Panc1 (cell line): ENCODE data around the gene EPHB6. TPM values are rescaled to one million over a fixed set of nuclear protein-coding genes. Genes with fewer than 3 reads are reported as not detected.

Experiments used
- ATAC-seq: fragments of 200-7000 bp; cut with Tn5 transposase; 2 replicates; pipeline ENCODE4 v1.9.1; 2020; ENCODE audit warnings: mild to moderate bottlenecking, moderate library complexity
- BruUV-seq: library from RNA; stranded (reverse); fragments of 400-500 nt; replicated peaks from 2 replicates; lab custom pipeline; 2021; lab: Mats Ljungman, UMichigan
- CTCF ChIA-PET: fragments of 300-600 bp; sonication (Branson Sonifier 250); formaldehyde crosslinking; loops from one replicate; lab custom pipeline; 2022; ENCODE audit warnings: antibody characterized with exemption; lab: Charles Lee
- POLR2A ChIA-PET: fragments of 300-600 bp; sonication (Branson Sonifier 250); formaldehyde crosslinking; loops from one replicate; lab custom pipeline; 2022; ENCODE audit warnings: antibody characterized with exemption; lab: Charles Lee
- DNase-seq: peaks from one replicate; pipeline ENCODE4 v3.0.0-alpha.2; 2010; ENCODE audit warnings: low read depth, low spot score
- H3K27ac ChIP-seq: 2 replicates; pipeline ENCODE4 v1.5.1; 2011; ENCODE audit warnings: mild to moderate bottlenecking, low read length, inconsistent platforms
- H3K27me3 ChIP-seq: fragments of 200-500 bp; sonication (Bioruptor generic); 2 replicates; pipeline ENCODE4 v1.6.0; 2014; ENCODE audit warnings: low read length, inconsistent platforms; ENCODE audit not compliant: control insufficient read depth, insufficient read depth
- H3K36me3 ChIP-seq: fragments of 200-500 bp; sonication (Bioruptor generic); 2 replicates; pipeline ENCODE4 v1.5.1; 2014; ENCODE audit warnings: inconsistent platforms, mild to moderate bottlenecking, low read length, moderate library complexity; ENCODE audit not compliant: control insufficient read depth, insufficient read depth
- H3K4me1 ChIP-seq: 2 replicates; pipeline ENCODE4 v1.5.1; 2011; ENCODE audit warnings: inconsistent platforms, mild to moderate bottlenecking, low read length, moderate library complexity; ENCODE audit not compliant: control insufficient read depth, insufficient read depth
- H3K4me3 ChIP-seq, 2 experiments: 2 replicates each; pipeline ENCODE4 v1.5.1; 2011 to 2012; ENCODE audit warnings: low read depth in 2 of 2, low read length in 2 of 2, mild to moderate bottlenecking in 2 of 2, inconsistent platforms in 1 of 2, moderate library complexity in 1 of 2
- H3K9me3 ChIP-seq: fragments of 200-500 bp; sonication (Bioruptor generic); 2 replicates; pipeline ENCODE4 v1.5.1; 2014; ENCODE audit warnings: low read depth, mild to moderate bottlenecking, inconsistent platforms, low read length, moderate library complexity; ENCODE audit not compliant: control insufficient read depth, insufficient read depth
- CTCF ChIP-seq: fragments of 450-650 bp; IDR thresholded peaks from 2 replicates; pipeline ENCODE4 v1.5.1; 2017; ENCODE audit warnings: mild to moderate bottlenecking
- POLR2AphosphoS5 ChIP-seq: IDR thresholded peaks from 2 replicates; pipeline ENCODE4 v1.6.1; 2012; ENCODE audit warnings: mild to moderate bottlenecking, low read depth, low read length, moderate library complexity
- REST ChIP-seq, 2 experiments: IDR thresholded peaks; 2 replicates each; pipeline ENCODE4 v1.6.1; 2011 to 2012; ENCODE audit warnings: low read depth in 2 of 2, control low read depth in 1 of 2, low read length in 1 of 2, mild to moderate bottlenecking in 1 of 2, moderate library complexity in 1 of 2; ENCODE audit not compliant: insufficient read depth in 1 of 2
- SIN3A ChIP-seq: IDR thresholded peaks from 2 replicates; pipeline ENCODE4 v1.6.1; 2012; ENCODE audit warnings: low read depth, mild to moderate bottlenecking, low read length, moderate library complexity, borderline replicate concordance; ENCODE audit not compliant: insufficient read depth
- TCF7L2 ChIP-seq: IDR thresholded peaks from 2 replicates; pipeline ENCODE4 v1.6.1; 2011; ENCODE audit warnings: mild to moderate bottlenecking, low read depth, low read length, inconsistent platforms
- in situ Hi-C: cut with HindIII; loops from 2 replicates; pipeline ENCODE4 v1.10.0; 2016; ENCODE audit warnings: low sequenced_read_pairs, low pct_unique_long_range_greater_than_20kb
- intact Hi-C: fragments of 100-400 bp; cut with micrococcal nuclease; formaldehyde crosslinking; loops from one replicate; pipeline ENCODE4 v1.10.0; 2022; ENCODE audit not compliant: unreplicated experiment
- total RNA-seq: library from RNA; stranded (reverse); gene quantifications from one replicate; pipeline ENCODE4 v1.2.1, GENCODE V29; 2021; ENCODE audit not compliant: unreplicated experiment

EPHB6 gene
- total RNA-seq, 1 experiment from 2014 or later = 0.54 TPM

GRCh38 chr7:142855756-142856564 is 1.1 kb downstream of the EPHB6 start:
- ChIA-PET POLR2A (no interaction called here), CTCF (interaction anchor here (0.6 to 1.4 kb wide), 3 partner anchors 10 to 359 kb away, joined by 3 to 8 read pairs (median 4); no protein-coding TSS in a partner anchor)
- Histone ChIP-seq H3K9me3 (no peaks in the 10 kb centered on the region), H3K27ac (no peak overlapping the region), H3K27me3 (peaks cover 30% of the 10 kb centered on the region), H3K4me1 (no peaks in the 10 kb centered on the region; the same call in 1 of the 2 replicates), H3K36me3 (no peaks in the 10 kb centered on the region; the same call in none of the 2 replicates), H3K4me3 (peak overlapping the region in 1 of 2 experiments; percentile 79; a peak in 1 of 4 replicates)
- intact Hi-C loops = loop anchor here (2.0 kb wide), 1 partner anchor 359 kb away; no protein-coding TSS in a partner anchor
- no peak for DNase-seq
- ATAC-seq = no peak
- TF ChIP-seq POLR2AphosphoS5 = no peak
- TF ChIP-seq CTCF = no peak
- TF ChIP-seq REST (IDR thresholded peaks at IDR 0.05; ENCODE audit: insufficient read depth in 1 of 2, low read depth in 2 of 2, low read length in 1 of 2) = no peak
- in situ Hi-C loops = no loop called here
- no TSS peak for BruUV-seq

- in situ Hi-C loops = no loop called here
- no peaks in the 10 kb centered on the region; the same call in none of the 2 replicates for H3K36me3 ChIP-seq
- H3K4me1 ChIP-seq = no peaks in the 10 kb centered on the region; the same call in 1 of the 2 replicates
- intact Hi-C loops = no loop called here
- no peak overlapping the region for H3K27ac ChIP-seq
- no peaks in the 10 kb centered on the region for H3K9me3 ChIP-seq
- H3K27me3 ChIP-seq = peaks cover 30% of the 10 kb centered on the region
- no peak for ATAC-seq
- TF ChIP-seq POLR2AphosphoS5 (no peak), SIN3A (no peak), REST (IDR thresholded peaks at IDR 0.05; ENCODE audit: insufficient read depth in 1 of 2, low read depth in 2 of 2, low read length in 1 of 2) (no peak), TCF7L2 (no peak), CTCF (no peak)
- CTCF ChIA-PET = interaction anchor here (1.4 kb wide), 1 partner anchor 9 kb away, joined by 4 read pairs; no protein-coding TSS in a partner anchor
- no peak for DNase-seq
- BruUV-seq = no TSS peak
- POLR2A ChIA-PET = no interaction called here
- no peak overlapping the region for H3K4me3 ChIP-seq
Observed at GRCh38 chr7:142856565-142857245, 1.8 kb downstream of the EPHB6 start.
